Erythroblast (primary cell): ENCODE data around the gene YTHDC2.

Experiments used
- DNase-seq, 2 experiments: peaks; one replicate each; lab custom pipeline; 2025; lab: John Stamatoyannopoulos, UW
- GATA1 ChIP-seq: IDR thresholded peaks from 2 replicates; pipeline ENCODE4 v1.6.1; 2011; ENCODE audit warnings: low read depth, mild to moderate bottlenecking, control low read depth, low read length, moderate library complexity
- POLR2A ChIP-seq: IDR thresholded peaks from 2 replicates; pipeline ENCODE4 v1.6.1; 2011; ENCODE audit warnings: mild to moderate bottlenecking, low read length

The YTHDC2 gene

DNA sequence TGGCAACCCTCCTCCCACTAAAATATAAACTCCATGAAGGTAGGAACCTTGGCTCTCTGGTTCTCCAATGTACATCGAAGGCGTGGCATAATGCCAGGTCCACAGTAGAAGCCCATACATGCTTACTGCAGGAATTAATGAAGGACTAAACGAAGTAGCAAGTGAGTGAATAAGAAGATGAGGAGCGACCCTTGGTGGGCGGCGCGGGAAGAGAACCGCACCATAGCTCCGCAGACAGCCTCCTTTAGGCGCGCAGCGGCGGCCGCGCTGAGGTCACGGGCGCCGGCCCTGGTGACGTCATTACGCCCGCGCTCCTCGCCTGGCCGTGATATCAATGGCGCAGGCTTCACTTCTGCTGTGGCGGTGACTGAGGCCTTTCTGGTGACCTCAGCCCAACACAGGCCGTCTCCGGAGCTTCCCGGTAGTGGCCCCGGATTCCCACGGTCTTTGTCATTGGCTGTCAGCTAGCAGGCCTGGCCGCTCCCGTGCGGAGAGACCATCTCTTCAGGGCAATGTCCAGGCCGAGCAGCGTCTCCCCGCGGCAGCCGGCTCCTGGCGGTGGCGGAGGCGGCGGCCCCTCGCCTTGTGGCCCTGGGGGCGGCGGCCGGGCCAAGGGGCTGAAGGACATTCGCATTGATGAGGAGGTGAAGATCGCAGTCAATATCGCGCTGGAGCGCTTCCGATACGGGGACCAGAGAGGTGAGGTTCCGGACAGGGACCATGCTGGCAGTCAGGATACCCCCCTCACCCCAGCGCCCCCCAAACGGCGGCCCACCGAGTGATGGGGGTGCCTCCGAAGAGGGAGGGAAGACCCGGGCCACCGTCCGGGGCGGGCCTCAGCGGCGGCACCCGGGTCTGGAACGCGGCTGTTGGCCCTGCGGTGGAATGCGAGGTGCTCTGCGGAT, at the start of gene YTHDC2:
Gene YTHDC2 (plus strand): TSS at position 311 of the 905 bp plus-strand sequence. CDS start 202 bp downstream, at position 513.
- peak; percentile 92 to 94 for DNase-seq
- TF ChIP-seq POLR2A (peak; percentile 91), GATA1 (no peak)

DNA sequence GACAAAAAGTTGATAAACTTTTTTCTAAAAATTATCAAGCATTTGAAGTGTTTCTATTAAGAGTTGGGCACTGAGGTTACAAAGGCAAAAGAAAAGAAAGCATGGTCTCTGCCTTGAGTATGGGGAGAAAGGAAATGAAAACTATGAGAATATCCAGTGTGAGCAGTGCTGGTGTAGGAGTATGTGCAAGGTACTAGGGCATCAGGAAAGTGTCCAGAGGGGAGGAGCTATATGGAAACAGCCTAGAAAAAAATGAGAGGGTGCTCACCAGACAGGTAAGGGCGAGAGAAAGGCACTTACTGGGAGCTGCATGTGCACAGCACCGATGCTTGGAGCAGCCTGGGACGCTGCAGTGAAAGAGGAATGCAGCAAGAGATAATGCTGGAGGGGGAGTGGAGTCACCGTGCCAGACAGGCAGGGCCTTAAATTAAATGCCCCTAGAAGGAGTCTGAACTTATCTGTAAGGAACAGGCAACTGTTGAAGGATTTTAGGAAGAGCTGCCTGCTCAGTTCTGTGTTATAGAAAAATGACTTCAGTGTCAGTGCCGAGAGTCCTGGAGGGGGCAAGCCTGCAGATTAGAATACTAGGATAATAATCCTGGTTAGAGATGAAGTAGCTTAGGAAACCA, 39.3 kb upstream of the YTHDC2 start:
- TF ChIP-seq GATA1 (no peak), POLR2A (no peak)
- DNase-seq: no peak

DNA sequence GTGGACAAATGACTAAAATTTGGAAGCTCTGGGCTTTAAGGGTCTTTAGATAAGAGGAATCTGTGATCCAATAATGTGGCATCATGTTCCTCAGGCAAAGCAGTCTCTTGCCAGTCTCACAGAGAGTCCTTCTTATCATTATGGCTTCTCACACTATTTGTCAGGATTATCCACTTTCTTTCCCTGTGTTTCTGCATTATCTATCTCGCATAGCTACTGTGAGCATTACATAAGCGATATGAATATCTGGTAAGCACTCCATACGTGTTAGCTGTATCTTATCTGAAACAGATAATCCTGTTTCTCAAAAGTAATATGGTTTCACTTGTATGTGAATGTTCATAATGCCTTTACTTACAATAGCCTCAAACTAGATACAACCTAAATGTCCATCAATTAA, 34.8 kb upstream of the YTHDC2 start:
- no peak for DNase-seq

DNA sequence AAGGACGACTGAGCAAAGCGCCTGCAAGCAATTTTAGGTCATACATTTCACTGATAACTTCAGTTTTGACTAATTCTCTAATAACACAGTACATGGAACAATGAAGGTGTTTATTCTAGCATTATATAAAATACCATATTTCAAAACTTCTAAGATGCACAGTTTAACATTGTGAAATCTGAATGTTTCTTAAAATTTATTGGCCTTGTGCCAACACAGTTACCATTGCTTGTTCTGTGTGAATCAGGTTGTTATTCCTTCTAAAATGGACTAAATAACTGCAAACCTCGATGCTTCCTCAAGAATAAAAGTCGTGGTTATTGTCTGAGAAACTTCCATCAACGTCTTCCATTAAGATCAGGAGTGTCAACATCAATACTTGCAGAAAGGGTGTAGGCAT, 33.3 kb upstream of the YTHDC2 start:
- peak in 1 of 2 experiments; percentile 3 for DNase-seq
- no peak for TF ChIP-seq GATA1
- no peak for TF ChIP-seq POLR2A

More for the DNA sequence above, 34.8 kb upstream of the YTHDC2 start:
- no peak for TF ChIP-seq GATA1
- TF ChIP-seq POLR2A: no peak

DNA sequence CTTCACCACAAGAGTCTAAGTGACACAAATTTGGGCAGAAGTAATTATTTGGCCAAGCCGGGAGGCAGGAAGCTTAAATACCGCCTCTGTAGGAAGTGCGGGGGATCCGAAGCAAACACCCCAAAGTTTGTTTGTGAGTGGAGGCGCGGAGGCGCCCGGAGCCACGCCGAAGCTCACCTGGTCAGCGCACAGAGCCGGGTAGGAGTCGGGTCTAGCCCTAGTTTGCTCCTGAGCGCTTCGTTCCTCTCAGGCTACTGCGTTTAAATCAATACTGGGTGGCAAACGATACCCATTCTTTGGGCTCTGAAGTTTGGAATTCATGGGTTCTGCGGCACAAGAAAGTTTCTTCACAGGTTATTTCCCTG, 26.1 kb upstream of the YTHDC2 start:
- TF ChIP-seq GATA1 (no peak), POLR2A (no peak)
- DNase-seq: no peak

DNA sequence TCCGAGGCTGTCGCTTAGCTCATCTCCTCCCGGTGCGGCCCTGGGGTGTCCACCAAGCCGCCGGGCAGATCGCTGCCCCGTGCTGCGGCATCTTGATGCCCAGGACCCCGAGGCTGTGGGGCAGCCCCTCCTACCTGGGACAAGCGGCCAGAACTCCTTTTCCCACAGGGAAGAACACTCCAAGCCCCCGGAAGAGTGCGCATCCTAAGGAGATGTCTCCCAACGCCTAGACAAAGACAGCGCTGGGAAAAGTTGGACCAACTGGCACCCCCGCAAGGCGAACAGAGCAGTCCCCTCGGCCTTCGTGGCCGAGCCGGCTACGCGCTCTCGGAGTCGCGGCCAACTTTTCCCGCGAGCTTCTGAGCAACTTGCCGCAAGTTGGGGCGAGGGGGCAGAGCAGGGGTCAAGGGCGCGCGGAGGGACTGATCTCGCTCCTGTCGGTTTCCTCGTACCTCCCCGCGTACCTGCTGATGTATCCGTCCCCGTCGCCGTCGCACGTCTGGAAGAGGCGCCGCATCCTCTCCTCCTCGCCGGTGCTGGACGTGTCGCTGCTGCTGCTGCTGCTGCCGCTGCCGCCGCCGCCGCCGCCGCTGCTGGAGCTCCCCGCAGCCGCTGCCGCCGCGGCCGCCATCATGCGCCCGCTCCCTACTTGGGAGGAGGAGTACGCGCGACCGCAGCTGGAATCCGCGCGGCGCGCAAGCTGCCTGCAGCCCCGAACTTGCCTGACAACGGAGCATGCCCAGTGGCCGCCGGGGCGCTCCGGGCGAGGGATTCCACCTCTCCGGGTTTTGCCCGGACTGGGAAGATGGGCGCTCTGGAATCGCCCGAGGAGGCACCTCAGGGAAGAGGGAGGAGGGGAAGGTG, 25.5 kb upstream of the YTHDC2 start, which contains the start of gene MCC:
Gene MCC (minus strand): TSS at position 673 of the 864 bp plus-strand sequence.
- TF ChIP-seq POLR2A (no peak), GATA1 (no peak)
- DNase-seq: peak; percentile 12 to 32

DNA sequence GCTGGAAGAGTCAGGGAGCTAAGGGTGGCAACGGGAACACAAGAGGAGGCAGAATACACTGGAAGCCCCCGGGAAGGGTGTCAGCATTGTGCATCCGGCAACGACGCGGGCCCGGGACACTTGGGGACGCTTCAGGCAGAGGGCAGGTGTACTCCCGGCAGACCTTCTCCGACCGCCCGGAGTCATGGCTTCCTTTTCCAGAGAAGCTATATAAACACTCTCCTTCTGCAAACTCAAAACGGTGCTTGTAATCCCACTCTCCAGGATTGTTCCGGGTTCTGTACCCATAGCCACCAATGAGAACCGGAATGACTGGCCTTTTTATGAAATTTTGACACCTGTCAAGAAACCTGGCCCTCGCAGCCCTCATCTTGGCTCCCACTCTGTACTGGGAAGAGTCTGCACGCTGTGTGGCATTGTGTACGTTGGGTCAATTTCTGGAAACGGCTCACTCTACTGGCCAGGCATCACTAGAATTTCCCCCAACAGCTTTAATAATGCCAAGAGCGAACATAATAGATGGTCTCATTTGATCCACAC, 24.8 kb upstream of the YTHDC2 start:
- TF ChIP-seq POLR2A (no peak), GATA1 (no peak)
- DNase-seq: no peak

DNA sequence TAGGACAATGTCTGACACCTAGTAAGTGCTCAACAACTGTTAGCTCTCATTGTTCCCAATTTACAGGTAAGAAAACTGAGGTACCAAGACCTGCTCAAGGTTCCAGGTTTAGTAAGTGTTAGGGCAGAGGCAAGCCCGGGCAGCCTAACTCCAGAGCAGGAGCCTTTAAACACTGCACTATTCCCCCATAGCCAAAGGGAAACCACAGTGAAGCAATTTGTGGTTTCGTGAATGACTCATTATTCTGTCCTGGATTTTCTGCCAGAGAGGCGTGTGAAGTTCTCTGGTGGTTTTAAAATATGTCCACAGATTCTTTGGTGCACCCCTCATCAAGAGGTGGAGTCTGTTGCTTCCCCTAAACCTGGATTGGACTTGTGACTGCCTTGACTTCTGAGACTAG, 24.2 kb upstream of the YTHDC2 start:
- TF ChIP-seq GATA1 (no peak), POLR2A (no peak)
- no peak for DNase-seq

DNA sequence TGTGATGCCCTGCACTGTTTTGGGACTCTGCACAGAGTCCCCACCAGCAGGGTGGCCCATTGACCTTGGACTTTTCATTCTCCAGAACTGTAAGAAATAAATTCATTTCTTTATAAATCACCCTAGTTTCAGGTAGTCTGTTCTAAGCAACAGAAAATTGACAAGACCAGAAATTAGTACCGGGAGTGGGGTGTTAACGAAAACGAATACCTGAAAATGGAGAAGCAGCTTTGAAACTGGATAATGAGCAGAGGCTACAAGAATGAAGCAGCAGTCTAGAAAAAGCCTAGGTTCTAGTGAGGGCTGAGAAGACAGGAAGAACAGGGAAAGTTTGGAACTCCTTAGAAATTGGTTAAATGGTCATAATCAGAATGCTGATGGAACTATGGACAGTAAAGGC, 23.2 kb upstream of the YTHDC2 start:
- TF ChIP-seq POLR2A: no peak
- TF ChIP-seq GATA1: no peak

DNA sequence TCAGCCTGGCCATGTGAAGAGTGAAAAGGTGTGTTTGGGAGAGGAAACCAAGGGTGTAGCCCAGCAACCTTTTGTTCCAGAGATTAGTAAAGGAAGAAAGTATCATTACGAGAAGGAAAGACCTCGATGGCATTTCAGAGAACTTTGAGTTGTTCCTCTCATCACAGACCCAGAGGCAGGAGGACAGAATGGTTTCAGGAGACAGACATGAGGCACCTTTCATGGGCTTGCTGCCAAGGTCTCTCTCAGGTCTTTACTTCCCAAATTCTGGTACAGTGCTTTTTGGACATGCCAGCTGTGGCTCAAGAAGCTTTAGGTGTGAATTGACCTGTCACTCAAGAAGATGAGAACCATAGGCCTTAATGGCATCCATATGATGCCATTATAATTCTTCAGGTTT, 22.5 kb upstream of the YTHDC2 start:
- TF ChIP-seq POLR2A (no peak), GATA1 (no peak)
- no peak for DNase-seq

More for the DNA sequence above, 23.2 kb upstream of the YTHDC2 start:
- peak in 1 of 2 experiments; percentile 1 for DNase-seq

DNA sequence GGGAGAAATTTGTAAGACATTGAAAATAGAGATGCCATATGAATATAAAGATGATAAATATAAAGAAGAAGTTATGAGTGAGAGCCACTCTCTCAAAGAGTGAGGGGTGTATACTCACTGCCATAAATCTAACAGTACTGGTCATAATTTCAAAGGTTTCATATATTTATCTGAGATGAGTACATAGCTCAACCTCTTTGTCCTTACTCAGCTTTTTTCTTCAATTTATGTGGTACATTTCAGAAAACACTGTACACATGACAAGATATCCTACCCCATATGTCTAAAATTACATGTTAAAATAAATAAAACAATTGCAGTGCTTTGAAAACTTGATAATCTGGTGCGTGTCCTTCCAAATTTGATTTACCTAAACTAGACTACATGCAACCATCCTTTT, 20.0 kb upstream of the YTHDC2 start:
- TF ChIP-seq GATA1 (no peak), POLR2A (no peak)
- DNase-seq: no peak

DNA sequence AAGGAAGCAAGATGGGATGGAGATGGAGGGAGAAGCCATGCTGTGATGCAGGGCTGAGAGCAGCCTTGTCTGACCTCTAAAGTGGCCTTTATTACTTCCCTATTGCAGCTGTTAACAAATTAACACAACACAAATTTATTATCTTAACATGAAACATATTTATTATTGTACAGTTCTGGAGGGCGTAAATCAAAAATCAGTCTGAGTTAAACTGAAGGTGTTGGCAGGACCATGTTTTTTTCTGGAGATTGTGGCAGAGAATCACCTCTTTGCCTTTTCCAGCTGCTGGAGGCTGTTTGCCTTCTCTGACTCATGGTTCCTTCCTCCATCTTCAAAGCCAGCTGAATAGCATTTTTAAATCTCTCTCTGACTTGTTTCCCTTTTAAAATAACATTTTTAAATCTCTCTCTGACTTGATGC, 18.1 kb upstream of the YTHDC2 start:
- no peak for DNase-seq
- TF ChIP-seq POLR2A: no peak
- TF ChIP-seq GATA1: no peak

DNA sequence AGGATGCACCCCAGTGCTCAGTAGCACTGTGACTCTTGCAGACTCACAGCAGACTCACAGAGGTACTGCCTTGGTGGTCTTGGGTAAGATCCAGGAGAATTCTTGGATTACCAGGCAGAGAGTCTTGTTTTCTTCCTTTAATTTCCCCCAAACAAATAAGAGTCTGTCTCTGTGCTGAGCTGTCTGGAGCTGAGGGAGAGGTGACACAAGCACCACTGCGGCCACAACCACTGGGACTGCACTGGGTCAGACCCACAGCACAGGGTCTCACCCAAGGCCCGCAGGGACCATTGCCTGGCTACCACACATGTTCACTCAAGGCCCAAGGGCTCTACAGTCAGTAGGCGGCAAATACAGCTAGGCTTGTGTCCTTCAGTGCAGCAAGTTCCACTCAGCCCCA, 11.4 kb upstream of the YTHDC2 start:
- no peak for DNase-seq
- TF ChIP-seq POLR2A (no peak), GATA1 (no peak)
